H9 (cell line): ENCODE measurements around the gene ZNF385D. TPM values are rescaled to one million over a fixed set of nuclear protein-coding genes. Genes with fewer than 3 reads are reported as not detected.

Source experiments
- DNase-seq: peaks from one replicate; pipeline ENCODE4 v3.0.0-alpha.2; 2017
- H2AFZ ChIP-seq: one replicate; pipeline ENCODE4 v1.6.1; 2013; ENCODE audit warnings: mild to moderate bottlenecking, low read length, control low read depth, moderate library complexity
- H2AK5ac ChIP-seq: 2 replicates; pipeline ENCODE4 v1.6.1; 2013; ENCODE audit warnings: low read length, control low read depth, mixed read lengths; ENCODE audit not compliant: insufficient read length
- H2BK120ac ChIP-seq: one replicate; pipeline ENCODE4 v1.6.1; 2013; ENCODE audit warnings: low read depth, mild to moderate bottlenecking, low read length, control low read depth, inconsistent platforms; ENCODE audit not compliant: poor library complexity, severe bottlenecking
- H2BK12ac ChIP-seq: 2 replicates; pipeline ENCODE4 v1.6.1; 2013; ENCODE audit warnings: low read length, control low read depth, mixed read lengths, low read depth; ENCODE audit not compliant: insufficient read length
- H2BK15ac ChIP-seq: 2 replicates; pipeline ENCODE4 v1.6.1; 2013; ENCODE audit warnings: low read depth, low read length, control low read depth
- H2BK20ac ChIP-seq: one replicate; pipeline ENCODE4 v1.6.1; 2013; ENCODE audit warnings: low read depth, mild to moderate bottlenecking, low read length, control low read depth, inconsistent platforms; ENCODE audit not compliant: poor library complexity, severe bottlenecking
- H2BK5ac ChIP-seq: 2 replicates; pipeline ENCODE4 v1.6.1; 2013; ENCODE audit warnings: low read length, control low read depth, mixed read lengths; ENCODE audit not compliant: insufficient read length
- H3K14ac ChIP-seq: 2 replicates; pipeline ENCODE4 v1.6.1; 2013; ENCODE audit warnings: low read length, control low read depth; ENCODE audit not compliant: insufficient read depth
- H3K18ac ChIP-seq: 2 replicates; pipeline ENCODE4 v1.6.1; 2013; ENCODE audit warnings: low read depth, mild to moderate bottlenecking, mixed read lengths, low read length, control low read depth; ENCODE audit not compliant: insufficient read length
- H3K23ac ChIP-seq: 2 replicates; pipeline ENCODE4 v1.6.1; 2013; ENCODE audit warnings: low read length, control low read depth, mixed read lengths, low read depth; ENCODE audit not compliant: insufficient read length
- H3K23me2 ChIP-seq: 2 replicates; pipeline ENCODE4 v1.6.1; 2013; ENCODE audit warnings: low read depth, mild to moderate bottlenecking, mixed read lengths, low read length, control low read depth; ENCODE audit not compliant: insufficient read length, poor library complexity, severe bottlenecking
- H3K27ac ChIP-seq: 2 replicates; pipeline ENCODE4 v1.5.1; 2013; ENCODE audit warnings: low read length, control low read depth, mixed read lengths, low read depth; ENCODE audit not compliant: insufficient read length
- H3K27me3 ChIP-seq: 2 replicates; pipeline ENCODE4 v1.6.1; 2013; ENCODE audit warnings: low read length, control low read depth, inconsistent platforms; ENCODE audit not compliant: insufficient read depth
- H3K4ac ChIP-seq: 2 replicates; pipeline ENCODE4 v1.6.1; 2013; ENCODE audit warnings: low read depth, mild to moderate bottlenecking, control low read depth, inconsistent platforms, low read length, moderate library complexity
- H3K4me1 ChIP-seq: 2 replicates; pipeline ENCODE4 v1.6.1; 2013; ENCODE audit warnings: low read length, control low read depth, inconsistent platforms; ENCODE audit not compliant: insufficient read depth
- H3K4me2 ChIP-seq: 2 replicates; pipeline ENCODE4 v1.6.1; 2013; ENCODE audit warnings: low read length, control low read depth, mixed read lengths; ENCODE audit not compliant: insufficient read length, insufficient read depth
- H3K56ac ChIP-seq: 2 replicates; pipeline ENCODE4 v1.6.1; 2013; ENCODE audit warnings: low read depth, mild to moderate bottlenecking, mixed read lengths, low read length, control low read depth; ENCODE audit not compliant: insufficient read length
- H3K79me1 ChIP-seq: 2 replicates; pipeline ENCODE4 v1.6.1; 2013; ENCODE audit warnings: low read depth, mild to moderate bottlenecking, moderate library complexity, low read length, control low read depth, inconsistent platforms; ENCODE audit not compliant: insufficient read depth, poor library complexity, severe bottlenecking
- H3K79me2 ChIP-seq: 2 replicates; pipeline ENCODE4 v1.6.1; 2013; ENCODE audit warnings: low read length, control low read depth, inconsistent platforms; ENCODE audit not compliant: insufficient read depth
- H3K9ac ChIP-seq: 2 replicates; pipeline ENCODE4 v1.6.1; 2013; ENCODE audit warnings: low read length, control low read depth, mixed read lengths; ENCODE audit not compliant: insufficient read length; ENCODE audit errors: extremely low read depth
- H3K9me3 ChIP-seq: one replicate; pipeline ENCODE4 v1.6.1; 2013; ENCODE audit warnings: low read depth, low read length, inconsistent platforms; ENCODE audit not compliant: control insufficient read depth
- H3T11ph ChIP-seq: one replicate; pipeline ENCODE4 v1.6.1; 2013; ENCODE audit warnings: mild to moderate bottlenecking, low read length, control low read depth, inconsistent platforms
- H4K20me1 ChIP-seq: one replicate; pipeline ENCODE4 v1.6.1; 2013; ENCODE audit not compliant: control insufficient read depth, insufficient read length, insufficient read depth
- H4K5ac ChIP-seq: 2 replicates; pipeline ENCODE4 v1.6.1; 2013; ENCODE audit warnings: low read depth, mild to moderate bottlenecking, mixed read lengths, low read length, control low read depth; ENCODE audit not compliant: insufficient read length
- H4K8ac ChIP-seq: replicated peaks from 2 replicates; pipeline ENCODE4 v1.6.1; 2013; ENCODE audit warnings: low read length, control low read depth, mixed read lengths, low read depth; ENCODE audit not compliant: insufficient read length
- H4K91ac ChIP-seq: 2 replicates; pipeline ENCODE4 v1.6.1; 2013; ENCODE audit warnings: low read depth, mild to moderate bottlenecking, moderate library complexity, mixed read lengths, low read length, control low read depth; ENCODE audit not compliant: insufficient read length
- H3K27ac Mint-ChIP-seq, 3 experiments: 2 replicates in 2 of 3; 3 replicates in 1 of 3; pipeline ENCODE4 v1.8.0; 2020 to 2021; ENCODE audit warnings: mixed read lengths in 3 of 3, mild to moderate bottlenecking in 1 of 3, moderate library complexity in 1 of 3
- H3K27me3 Mint-ChIP-seq: 2 replicates; pipeline ENCODE4 v1.8.0; 2021; ENCODE audit warnings: low read depth, mild to moderate bottlenecking, moderate library complexity, mixed read lengths
- H3K36me3 Mint-ChIP-seq, 3 experiments: 2 replicates in 2 of 3; 3 replicates in 1 of 3; pipeline ENCODE4 v1.8.0; 2020 to 2021; ENCODE audit warnings: low read depth in 3 of 3, mixed read lengths in 3 of 3; ENCODE audit not compliant: insufficient read depth in 1 of 3
- H3K4me1 Mint-ChIP-seq, 2 experiments: 2 replicates each; pipeline ENCODE4 v1.8.0; 2020; ENCODE audit warnings: mixed read lengths in 2 of 2
- H3K4me3 Mint-ChIP-seq, 2 experiments: 2 replicates in 1 of 2; 3 replicates in 1 of 2; pipeline ENCODE4 v1.8.0; 2020 to 2021; ENCODE audit warnings: mild to moderate bottlenecking in 2 of 2, mixed read lengths in 2 of 2, moderate library complexity in 1 of 2
- H3K9me3 Mint-ChIP-seq, 2 experiments: 2 replicates in 1 of 2; 3 replicates in 1 of 2; pipeline ENCODE4 v1.8.0; 2020; ENCODE audit warnings: mild to moderate bottlenecking in 2 of 2, mixed read lengths in 2 of 2, moderate library complexity in 1 of 2
- CTCF ChIP-seq: fragments of 200-600 bp; sonication (generic); conservative IDR thresholded peaks from 3 replicates; pipeline ENCODE4 v1.8.0; 2021; ENCODE audit warnings: antibody characterized with exemption, mild to moderate bottlenecking
- WGBS: extraction: QIAGEN DNeasy Blood & Tissue Kit; methylation state at CpG from one replicate; pipeline ENCODE4 v1.1.7; 2013; ENCODE audit warnings: missing lambda C conversion rate, low lambda C conversion rate, mixed read lengths; ENCODE audit not compliant: insufficient read length; ENCODE audit errors: extremely low coverage; 5-methylcytosine and 5-hydroxymethylcytosine counted together
- total RNA-seq: library from RNA; stranded (reverse); gene quantifications from 2 replicates; pipeline ENCODE4 v1.2.1, GENCODE V29; 2021

Gene ZNF385D
- total RNA-seq, 1 experiment from 2014 or later = 1.5 TPM

GRCh38 chr3:21738935-21739702 lies 11.9 kb downstream of the ZNF385D start:
- Histone ChIP-seq H3K9me3 (no peaks in the 10 kb centered on the region), H3K9ac (no peak overlapping the region), H3K18ac (no peak overlapping the region), H4K5ac (no peak overlapping the region), H2BK120ac (no peak overlapping the region), H2AFZ (no peak overlapping the region), H2BK12ac (no peak overlapping the region), H2BK20ac (no peak overlapping the region), H2BK5ac (no peak overlapping the region), H2BK15ac (no peak overlapping the region), H3K23me2 (no peaks in the 10 kb centered on the region), H3K4me2 (no peak overlapping the region), H3K23ac (no peak overlapping the region), H2AK5ac (no peak overlapping the region), H3K14ac (no peak overlapping the region), H3K27me3 (no peaks in the 10 kb centered on the region), H4K91ac (no peak overlapping the region), H3K79me1 (no peaks in the 10 kb centered on the region), H3K27ac (no peak overlapping the region), H3K4ac (no peak overlapping the region), H4K8ac (no peak overlapping the region), H3K4me1 (no peaks in the 10 kb centered on the region; the same call in 1 of the 2 replicates), H3K79me2 (no peaks in the 10 kb centered on the region), H3T11ph (no peak overlapping the region), H4K20me1 (no peaks in the 10 kb centered on the region), H3K56ac (no peak overlapping the region)
- no peaks in the 10 kb centered on the region for H3K27me3 Mint-ChIP-seq
- H3K9me3 Mint-ChIP-seq = peaks cover 0 to 3% of the 10 kb centered on the region in 2 experiments; a peak in 1 of 5 replicates
- peaks cover 0 to 4% of the 10 kb centered on the region in 2 experiments; a peak in 2 of 4 replicates for H3K4me1 Mint-ChIP-seq
- WGBS = no CpG with 5 or more reads among the region's 15 CpGs
- DNase-seq = no peak
- no peaks in the 10 kb centered on the region; a peak in 1 of 7 replicates for H3K36me3 Mint-ChIP-seq
- no peak for TF ChIP-seq CTCF
- H3K4me3 Mint-ChIP-seq = no peak overlapping the region
- H3K27ac Mint-ChIP-seq = no peak overlapping the region
